ENCODE data around the gene ZFPL1. TPM values are rescaled to one million over a fixed set of nuclear protein-coding genes. Genes with fewer than 3 reads are reported as not detected.

Gene ZFPL1
- total and polyA plus RNA-seq, 9 of the 15 experiments (the other 6 are each of a cell fraction or from before 2014, with no cell fraction given): 3.7 to 37.5 (median 22.7) TPM

DNA sequence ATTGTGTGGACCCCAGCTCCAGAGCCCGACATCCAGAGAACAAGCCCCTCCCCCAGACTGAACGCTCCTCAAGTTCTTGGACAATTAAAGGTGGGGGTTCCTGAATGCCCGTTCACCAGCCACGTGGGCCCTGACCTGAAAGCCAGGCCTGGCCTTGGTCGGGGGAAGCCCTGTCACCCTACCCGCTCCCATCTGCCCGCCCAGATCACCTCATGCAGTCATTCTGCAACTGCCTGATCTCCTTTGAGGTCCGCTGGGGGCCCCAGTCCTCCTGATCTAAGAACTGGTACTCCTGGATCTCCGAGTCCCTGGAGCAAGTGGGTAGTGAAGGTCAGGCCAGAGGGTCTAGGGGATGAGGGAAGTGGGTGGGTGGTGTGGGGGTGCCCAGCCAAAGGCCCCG is 16.6 kb upstream of the ZFPL1 start (continued):
- TF ChIP-seq ZNF707 (CRISPR knock-in tag; conservative IDR thresholded peaks at IDR 0.05) (no peak), RBM25 (IDR thresholded peaks at IDR 0.05; ENCODE audit: low read depth, low read length, severe bottlenecking) (no peak), ZBTB1 (CRISPR knock-in tag; IDR thresholded peaks at IDR 0.05; ENCODE audit: borderline replicate concordance, low read depth) (no peak), ZNF778 (CRISPR knock-in tag; IDR thresholded peaks at IDR 0.05) (no peak), SREBF1 (IDR thresholded peaks at IDR 0.05; ENCODE audit: borderline replicate concordance, low read depth, low read length) (no peak), ZNF79 (CRISPR knock-in tag; IDR thresholded peaks at IDR 0.05; ENCODE audit: low read depth) (no peak), CHD4 (IDR thresholded peaks at IDR 0.05; ENCODE audit: insufficient read depth, insufficient replicate concordance, low read depth, low read length, poor library complexity, severe bottlenecking) (no peak), NONO (IDR thresholded peaks at IDR 0.05; ENCODE audit: low read depth in 2 of 2, low read length in 1 of 2) (no peak), POLR2AphosphoS5 (IDR thresholded peaks at IDR 0.05; ENCODE audit: control insufficient read depth, insufficient read depth, low read depth, low read length) (no peak)
- TF ChIP-seq, protein P1, sequence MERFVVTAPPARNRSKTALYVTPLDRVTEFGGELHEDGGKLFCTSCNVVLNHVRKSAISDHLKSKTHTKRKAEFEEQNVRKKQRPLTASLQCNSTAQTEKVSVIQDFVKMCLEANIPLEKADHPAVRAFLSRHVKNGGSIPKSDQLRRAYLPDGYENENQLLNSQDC (CRISPR knock-in tag; IDR thresholded peaks at IDR 0.05): no peak
- TF ChIP-seq, protein P2, sequence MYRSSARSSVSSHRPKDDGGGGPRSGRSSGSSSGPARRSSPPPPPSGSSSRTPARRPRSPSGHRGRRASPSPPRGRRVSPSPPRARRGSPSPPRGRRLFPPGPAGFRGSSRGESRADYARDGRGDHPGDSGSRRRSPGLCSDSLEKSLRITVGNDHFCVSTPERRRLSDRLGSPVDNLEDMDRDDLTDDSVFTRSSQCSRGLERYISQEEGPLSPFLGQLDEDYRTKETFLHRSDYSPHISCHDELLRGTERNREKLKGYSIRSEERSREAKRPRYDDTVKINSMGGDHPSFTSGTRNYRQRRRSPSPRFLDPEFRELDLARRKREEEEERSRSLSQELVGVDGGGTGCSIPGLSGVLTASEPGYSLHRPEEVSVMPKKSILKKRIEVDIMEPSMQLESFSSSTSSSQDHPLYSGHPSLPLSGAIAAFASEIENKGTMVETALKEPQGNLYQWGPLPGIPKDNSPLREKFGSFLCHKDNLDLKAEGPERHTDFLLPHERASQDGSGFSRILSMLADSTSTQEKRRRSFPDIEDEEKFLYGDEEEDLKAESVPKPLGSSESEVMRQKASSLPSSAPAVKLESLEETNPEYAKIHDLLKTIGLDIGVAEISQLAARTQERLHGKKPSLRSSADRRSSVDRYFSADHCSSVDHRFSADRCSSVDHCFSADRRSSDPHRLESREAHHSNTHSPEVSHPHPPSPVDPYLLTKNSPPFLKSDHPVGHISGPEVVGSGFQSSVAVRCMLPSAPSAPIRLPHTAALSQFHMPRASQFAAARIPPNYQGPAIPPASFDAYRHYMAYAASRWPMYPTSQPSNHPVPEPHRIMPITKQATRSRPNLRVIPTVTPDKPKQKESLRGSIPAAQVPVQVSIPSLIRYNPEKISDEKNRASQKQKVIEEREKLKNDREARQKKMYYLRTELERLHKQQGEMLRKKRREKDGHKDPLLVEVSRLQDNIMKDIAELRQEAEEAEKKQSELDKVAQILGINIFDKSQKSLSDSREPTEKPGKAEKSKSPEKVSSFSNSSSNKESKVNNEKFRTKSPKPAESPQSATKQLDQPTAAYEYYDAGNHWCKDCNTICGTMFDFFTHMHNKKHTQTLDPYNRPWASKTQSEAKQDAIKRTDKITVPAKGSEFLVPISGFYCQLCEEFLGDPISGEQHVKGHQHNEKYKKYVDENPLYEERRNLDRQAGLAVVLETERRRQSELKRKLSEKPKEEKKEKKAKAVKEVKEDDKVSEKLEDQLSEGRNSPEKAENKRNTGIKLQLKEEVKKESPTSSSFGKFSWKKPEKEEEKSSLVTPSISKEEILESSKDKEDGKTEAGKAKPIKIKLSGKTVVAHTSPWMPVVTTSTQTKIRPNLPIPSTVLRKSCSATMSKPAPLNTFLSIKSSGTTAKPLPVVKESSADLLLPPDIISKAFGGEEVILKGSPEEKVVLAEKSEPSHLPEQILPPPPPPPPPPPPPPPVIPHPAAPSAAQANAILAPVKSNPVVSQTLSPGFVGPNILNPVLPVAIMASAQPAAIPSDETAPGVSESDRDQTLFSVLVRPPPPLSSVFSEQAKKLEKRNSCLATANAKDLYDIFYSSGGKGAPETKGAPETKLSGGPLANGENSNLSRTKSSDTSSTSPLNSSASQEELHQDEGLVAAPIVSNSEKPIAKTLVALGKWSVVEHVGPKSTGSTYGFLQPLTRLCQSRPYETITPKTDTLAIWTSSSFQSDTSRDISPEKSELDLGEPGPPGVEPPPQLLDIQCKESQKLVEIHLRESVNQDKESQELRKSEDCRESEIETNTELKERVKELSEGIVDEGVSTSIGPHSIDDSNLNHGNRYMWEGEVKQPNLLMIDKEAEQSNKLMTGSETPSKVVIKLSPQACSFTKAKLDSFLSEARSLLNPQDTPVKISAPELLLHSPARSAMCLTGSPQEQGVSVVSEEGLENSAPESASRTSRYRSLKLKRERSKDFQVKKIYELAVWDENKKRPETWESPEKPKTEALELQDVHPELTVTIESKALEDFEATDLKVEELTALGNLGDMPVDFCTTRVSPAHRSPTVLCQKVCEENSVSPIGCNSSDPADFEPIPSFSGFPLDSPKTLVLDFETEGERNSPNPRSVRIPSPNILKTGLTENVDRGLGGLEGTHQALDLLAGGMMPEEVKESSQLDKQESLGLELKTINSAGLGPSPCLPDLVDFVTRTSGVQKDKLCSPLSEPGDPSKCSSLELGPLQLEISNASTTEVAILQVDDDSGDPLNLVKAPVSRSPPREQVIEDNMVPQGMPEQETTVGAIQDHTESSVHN (IDR thresholded peaks at IDR 0.05; ENCODE audit: borderline replicate concordance in 1 of 2, low read depth in 1 of 2): no peak

Data from K562 (cell line).